Colon (tissue), 2 donors: ENCODE results near the gene B3GALNT2.
"Not testable (repeated sequence)": the region's sequence is repeated elsewhere in the genome, so short reads cannot be mapped to it uniquely, and the experiment has no call there.

Experiments
- FAIRE-seq: peaks from 2 replicates; lab custom pipeline; 2012; peaks lifted over from hg19 to GRCh38; lab: Jason Lieb, UNC
- donor health status: control.
- donor health status: control.

The B3GALNT2 gene

DNA sequence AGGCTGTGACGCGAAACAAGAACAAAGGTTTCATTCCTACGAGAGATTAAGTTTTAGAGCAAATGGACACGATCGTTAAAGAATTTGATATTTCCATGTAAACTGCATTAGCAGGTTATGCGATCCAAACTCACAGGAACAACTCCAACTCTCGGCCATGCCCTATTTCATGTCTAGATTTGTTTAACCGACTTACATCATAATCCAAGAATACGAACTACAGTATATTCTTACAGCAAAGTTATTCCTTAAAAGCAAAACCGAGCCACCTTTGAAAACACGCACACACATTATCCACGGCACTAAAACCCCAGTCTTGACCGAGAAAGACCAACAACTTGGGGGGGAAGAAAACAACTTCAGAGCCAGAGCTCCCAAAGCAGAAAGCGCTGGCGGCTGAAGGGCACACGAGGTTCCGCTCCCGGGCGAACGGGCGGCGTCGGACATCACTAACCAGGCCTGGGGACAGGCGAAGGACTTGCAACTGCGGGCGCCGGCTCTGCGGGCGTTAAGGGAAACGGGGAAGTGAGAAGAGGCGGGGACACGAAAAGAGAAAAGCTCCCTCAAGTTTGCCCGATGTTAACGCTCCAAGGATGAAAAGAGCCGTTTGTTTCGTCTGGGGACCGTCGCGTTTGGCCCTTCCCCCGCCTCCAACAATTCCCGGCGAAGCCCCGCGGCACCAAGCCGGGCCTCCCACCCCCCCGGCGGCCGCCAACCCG lies 690 bp downstream of the B3GALNT2 start:
- FAIRE-seq, result no peak

DNA sequence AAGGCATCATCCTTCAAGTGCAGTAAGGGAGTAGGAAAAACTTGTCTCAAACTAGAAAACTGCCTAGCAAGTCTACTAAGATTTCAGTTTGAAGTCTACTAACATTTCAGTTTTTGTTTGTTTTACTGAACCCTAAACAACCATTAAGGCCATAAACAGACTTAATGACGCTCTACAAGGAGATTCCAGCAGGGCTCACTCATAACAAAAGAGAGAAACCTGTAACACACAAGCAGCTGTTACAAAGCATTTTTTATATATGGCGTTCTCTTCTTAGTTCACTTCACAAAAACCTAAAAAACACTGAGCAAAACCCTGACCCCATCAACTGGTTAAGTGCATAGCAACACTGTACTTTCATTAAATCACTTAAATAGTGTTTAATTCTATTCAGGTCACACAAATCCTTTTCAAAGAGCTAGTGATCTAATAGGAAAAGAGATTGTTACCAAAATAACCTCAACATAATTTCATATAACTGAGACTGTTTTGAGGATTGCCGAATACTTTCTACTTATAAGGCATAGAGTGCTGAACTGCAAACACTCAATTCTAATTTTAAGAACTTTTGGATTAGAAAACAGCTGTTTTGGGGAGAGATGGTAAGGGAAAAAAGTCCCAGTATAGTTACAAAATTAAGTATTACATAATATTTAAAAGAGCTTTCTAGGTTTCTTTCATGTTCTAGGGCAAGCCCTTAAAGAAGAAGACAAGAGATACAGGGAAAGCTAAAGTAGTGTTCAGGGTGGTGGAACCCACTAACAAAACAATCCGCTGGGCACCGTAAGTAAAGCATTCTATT lies 1.4 kb downstream of the B3GALNT2 start:
- FAIRE-seq, result no peak

DNA sequence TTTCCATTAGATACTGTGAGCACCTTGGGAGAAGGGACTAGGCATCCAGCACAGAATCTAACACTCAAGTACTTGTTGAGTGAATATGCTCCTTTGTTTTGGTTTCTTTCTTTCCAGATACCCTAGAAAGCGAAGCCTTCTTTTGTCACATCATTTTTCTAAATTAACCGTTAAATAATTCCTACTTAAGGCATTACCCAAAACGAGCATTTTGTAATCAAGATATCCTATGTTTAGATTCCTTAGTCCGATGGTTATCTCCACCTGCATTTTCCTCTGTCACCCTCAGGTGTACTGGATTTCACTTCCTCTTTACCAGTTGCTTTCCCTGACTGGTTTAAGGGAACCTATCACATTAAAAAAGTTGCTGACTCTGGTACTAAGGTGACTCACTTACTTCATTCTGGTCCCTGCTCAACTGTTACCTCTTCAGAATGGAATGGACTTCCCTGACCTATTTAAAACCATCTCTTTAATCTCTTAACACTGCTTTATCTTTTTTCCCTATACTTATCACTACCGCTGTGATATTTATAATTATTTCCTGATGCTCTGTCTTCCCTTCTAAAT lies 3.2 kb downstream of the B3GALNT2 start:
- FAIRE-seq, result no peak

DNA sequence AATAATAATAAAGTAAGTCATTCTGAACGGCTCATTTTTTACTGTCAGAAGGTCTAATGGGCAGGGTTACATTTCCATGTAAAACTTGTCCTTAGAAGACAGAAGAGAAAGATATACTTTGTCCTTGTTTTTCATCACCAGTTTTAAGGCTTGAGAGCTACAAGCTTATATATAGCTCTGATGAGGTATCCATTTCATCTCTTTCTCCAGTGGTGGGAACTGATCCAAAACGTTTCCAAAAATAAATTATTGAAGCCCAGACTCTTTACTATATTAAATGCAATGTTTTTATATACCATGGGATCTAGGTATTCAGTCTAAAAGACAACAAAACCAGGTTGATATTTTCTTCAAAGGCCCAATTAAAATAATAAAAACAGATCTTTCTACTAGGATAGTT lies 8.7 kb downstream of the B3GALNT2 start:
- FAIRE-seq, result no peak

DNA sequence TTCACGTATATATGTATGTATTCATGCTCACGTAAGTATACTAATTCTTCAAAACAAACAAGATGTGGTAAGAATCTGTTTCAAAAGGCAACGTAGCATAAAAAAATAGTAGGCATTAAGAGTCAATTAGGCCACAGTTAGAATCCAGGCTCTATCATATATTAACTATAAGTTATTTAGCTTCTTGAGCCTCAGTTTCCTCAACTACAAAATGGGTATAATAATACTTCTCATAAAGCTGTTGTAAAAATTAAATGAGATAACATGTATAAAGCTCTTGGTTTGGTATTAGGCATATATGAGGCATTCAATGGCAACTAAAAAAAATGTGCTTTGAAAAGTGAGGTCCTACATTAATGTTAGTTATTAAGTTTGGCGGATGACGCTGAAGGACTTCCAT lies 9.2 kb downstream of the B3GALNT2 start:
- no peak for FAIRE-seq

DNA sequence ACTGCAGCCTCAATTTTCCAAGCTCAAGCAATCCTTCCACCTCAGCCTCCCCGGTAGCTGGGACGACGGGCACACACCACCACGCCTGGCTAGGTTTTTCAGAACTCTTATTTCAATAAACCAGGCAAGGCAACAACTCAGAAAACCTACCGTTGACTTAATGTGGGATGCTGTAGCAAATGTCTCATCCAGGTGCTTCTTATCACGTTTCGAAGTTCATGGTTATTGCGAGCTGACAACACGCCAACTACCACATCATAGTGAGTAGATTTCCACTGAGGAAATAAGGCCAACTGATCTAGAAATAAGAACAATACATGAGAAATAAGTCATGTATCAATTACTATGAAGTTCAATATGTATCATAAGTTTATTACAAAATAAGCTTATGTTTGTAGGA lies 9.7 kb downstream of the B3GALNT2 start:
- FAIRE-seq, result no peak

DNA sequence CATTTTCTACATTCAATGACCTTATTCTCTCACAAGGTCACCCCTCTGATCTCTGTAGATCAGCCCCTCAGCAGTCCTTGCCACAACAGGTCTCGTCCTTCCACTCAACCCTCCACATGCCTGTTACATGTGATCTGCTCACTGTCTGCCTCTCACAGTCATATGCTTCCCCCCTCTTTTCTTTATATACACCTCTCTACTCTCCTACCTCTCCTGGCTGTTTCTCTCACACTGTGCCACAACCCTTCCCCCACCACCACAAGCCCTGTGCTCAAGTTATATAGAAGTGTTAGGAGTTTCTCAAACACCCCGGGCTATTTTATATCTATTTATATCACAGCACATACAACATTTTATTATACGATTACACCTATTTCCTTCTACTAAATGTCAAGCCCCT lies 12.6 kb downstream of the B3GALNT2 start:
- FAIRE-seq, result no peak

DNA sequence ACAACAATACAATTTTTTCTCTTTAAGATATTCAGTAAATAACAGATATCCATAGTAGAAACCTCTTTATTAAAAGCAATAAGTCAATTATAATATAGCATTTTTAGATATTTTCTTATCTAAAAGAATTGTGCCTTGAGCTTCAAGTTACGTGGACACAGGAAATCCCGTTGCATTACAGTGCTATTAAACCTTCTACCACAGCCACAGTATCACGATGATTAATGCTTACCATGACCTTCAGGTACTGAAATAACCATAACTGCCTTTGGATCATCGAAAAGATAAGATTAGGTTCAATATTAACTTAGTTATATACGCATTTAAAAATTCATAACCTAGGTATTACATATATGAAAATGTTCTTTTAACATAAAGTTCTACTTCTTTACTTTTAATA lies 17.9 kb downstream of the B3GALNT2 start:
- FAIRE-seq, result no peak

DNA sequence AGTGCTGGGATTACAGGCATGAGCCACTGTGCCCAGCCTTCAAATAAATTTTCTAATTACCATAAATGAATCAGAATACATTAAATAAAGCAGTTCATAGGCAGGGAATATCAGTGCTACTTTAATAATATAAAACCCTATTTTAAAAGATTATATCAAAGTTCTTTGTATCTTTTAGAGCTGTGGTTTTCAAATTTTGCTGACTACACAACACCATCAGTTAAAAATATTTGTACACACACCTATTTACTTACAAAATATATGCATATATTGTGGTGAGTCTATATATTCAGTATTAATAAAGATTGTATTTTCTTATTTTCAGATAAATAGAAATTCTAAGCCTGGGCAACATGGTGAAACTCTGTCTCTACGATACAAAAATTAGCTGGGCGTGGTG lies 18.7 kb downstream of the B3GALNT2 start:
- FAIRE-seq, result no peak

DNA sequence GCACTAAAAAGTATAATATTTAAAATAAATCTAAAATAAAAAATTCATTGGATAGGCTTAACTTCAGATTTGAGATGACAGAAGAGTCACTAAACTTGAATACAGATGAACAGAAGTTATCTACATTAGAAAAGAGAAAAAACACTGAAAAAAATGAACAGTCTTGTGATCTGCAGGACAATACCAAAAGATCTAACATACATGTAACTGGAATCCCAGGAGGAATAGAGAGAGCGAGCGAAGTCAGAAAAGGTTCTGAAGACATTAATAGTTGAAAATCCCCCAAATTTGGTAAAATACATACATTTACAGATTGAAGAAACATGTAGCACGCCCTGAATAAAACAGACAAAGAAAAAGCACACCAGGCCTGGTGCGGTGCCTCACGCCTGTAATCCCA lies 21.2 kb downstream of the B3GALNT2 start:
- FAIRE-seq, result no peak

DNA sequence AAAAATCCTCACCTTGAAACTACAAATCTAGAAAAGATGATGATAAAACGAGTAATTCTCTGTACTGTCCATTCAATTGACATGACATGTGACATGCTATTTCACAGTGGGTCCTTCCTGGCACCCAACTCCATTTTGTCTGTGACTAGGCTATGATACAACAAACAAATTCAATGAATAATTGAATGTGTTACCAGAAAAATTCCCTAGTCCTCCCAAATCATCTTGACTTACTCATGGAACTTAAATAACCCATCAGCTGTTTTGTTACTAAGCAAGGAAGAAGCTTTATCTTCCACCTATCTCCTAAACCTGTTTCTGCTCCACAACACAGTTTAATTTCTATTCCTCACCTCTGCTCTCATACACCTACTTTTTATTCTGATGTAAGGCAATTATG lies 30.4 kb downstream of the B3GALNT2 start:
- no peak for FAIRE-seq

DNA sequence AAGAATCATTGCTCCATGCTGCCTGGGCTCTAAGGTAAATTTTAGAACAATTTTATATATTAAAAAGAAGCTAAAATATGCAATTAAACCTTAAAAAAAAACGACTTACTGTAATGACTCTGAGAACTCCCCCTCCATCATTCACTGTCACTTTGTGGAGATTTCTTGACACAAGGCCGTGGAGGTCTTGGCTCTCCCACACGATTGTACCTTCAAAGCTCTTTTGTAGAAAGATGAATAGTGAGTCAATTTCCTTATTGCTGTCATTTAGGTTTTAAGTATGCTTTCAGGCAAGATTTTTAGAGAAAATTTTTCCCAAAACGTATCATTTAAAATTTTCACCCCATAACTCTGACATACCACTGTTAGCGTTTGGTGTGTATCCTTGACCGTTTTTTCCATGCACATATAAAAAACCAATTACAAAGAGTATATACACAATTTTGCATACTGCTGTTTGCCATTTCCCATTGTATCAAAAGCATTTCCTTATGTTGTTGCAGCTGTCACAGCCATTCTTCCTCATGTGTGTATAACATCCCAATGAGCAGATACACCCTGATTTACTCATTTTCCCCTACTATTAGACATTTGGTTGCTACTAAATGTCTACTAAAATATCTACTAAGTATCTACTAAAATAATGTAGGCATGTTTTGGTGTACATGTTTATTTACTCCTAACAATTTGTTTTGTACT lies 33.4 kb downstream of the B3GALNT2 start:
- FAIRE-seq, result no peak

DNA sequence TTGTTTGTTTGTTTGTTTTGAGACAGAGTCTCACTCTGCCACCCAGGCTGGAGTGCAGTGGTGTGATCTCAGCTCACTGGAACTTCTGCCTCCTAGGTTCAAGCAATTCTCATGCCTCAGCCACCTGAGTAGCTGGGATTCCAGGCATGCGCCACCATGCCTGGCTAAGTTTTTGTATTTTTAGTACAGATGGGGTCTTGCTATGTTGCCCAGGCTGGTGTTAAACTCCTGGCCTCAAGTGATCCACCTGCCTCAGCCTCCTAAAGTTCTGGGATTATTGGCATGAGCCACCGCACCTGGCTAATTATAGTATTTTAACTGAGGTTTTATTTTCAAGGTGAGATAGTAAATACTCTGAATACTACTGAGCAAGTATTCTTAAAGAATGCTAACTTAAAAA lies 34.4 kb downstream of the B3GALNT2 start:
- not testable (repeated sequence) for FAIRE-seq

DNA sequence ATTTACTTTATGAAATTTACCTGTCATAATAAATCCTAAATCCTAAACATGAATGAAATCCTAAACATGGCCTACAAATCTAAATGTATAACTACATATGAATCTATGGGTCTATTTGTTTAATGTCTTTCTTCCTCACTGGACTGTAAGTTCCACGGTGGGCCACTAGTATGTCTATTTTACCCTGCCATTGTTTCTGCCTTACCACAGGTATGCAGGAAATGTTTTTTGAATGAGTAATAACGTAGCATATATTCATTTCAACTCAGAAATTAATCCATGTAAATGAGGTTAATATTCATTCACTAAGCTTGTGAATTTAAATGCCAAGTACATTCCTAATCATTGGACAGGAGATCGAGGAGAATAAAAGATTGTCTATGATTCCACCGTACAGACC lies 35.3 kb downstream of the B3GALNT2 start:
- FAIRE-seq, result no peak

DNA sequence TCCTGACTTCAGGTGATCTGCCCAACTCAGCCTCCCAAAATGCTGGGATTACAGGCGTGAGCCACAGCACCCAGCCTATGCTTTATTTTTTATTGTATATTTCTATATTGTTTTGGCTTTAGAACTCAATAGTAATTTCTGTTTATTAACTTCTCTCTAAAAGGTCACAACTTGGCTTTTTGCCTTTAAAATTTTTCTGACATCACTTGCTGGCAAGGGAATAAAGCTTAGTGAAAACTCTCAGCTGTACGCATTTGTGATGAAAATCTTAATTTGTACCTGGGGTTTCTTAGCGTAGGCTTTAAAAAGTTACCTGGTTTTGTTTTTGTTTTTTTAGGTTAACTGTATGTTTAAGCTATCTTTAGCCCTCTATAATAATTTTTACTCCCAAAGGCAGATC lies 36.2 kb downstream of the B3GALNT2 start:
- no peak for FAIRE-seq

DNA sequence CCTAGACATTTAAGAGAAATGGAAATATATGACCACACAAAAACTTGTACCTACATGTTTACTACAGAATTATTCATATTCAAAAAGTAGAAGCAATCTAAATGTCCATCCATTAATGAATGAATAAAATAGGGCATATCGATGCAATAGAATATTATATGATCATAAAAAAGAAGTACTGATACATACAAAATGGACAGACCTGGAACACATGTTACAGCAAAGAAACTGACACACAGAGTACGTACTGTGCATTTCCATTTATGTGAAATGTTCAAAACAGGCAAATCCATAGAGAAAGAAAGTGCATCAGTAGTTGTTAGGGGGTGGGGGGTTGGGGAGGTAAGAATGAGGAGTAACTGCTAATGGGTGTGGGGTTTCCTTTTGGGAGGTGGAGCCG lies 39.2 kb downstream of the B3GALNT2 start:
- FAIRE-seq, result no peak

DNA sequence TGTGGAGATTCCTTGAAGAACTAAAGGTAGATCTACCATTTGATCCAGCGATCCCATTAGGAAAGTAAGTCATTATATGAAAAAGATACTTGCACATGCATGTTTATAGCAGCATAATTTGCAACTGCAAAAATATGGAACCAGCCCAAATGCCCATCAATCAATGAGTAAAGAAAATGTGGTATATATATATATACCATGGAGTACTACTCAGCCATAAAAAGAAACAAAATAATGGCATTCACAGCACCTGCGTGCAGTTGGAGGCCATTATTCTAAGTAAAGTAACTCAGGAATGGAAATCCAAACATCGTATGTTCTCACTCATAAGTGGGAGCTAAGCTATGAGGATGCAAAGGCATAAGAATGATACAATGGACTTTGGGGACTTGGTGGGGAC lies 41.4 kb downstream of the B3GALNT2 start:
- not testable (repeated sequence) for FAIRE-seq

DNA sequence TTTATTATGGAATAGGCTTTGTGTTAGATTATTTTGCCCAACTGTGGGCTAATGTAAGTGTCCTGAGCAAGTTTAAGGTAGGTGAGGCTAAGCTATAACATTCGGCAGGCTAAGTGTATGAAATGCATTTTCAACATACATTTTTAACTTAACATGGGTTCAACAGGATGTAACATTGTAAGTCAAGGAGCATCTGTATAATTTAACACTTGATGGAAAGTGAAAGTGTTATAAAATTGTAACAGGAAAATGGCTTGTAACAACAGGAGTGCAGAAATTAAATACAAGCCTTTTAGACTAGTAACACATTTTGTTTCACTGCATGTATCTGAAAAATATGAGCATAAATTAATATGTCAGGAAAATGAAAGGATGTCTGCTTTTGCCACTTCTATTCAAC lies 42.3 kb downstream of the B3GALNT2 start:
- FAIRE-seq, result no peak

DNA sequence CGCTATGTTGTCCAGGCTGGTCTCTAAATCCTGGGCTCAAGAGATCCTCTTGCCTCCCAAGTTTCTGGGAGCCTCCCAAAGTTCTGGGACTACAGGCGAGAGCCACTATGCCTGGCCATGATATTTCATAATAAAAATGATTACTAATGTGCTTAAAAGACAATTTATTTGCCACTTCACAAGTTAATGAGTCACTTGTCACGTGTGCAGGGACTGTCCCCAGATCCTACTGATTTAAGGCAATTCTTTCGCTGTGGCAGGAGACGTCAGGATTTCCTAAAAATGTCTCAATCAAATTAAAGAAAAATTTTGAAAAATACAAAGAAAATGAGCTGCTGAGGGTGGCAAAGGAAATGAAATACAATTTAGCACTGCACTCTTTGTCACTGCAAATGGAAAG lies 43.5 kb downstream of the B3GALNT2 start:
- no peak for FAIRE-seq

DNA sequence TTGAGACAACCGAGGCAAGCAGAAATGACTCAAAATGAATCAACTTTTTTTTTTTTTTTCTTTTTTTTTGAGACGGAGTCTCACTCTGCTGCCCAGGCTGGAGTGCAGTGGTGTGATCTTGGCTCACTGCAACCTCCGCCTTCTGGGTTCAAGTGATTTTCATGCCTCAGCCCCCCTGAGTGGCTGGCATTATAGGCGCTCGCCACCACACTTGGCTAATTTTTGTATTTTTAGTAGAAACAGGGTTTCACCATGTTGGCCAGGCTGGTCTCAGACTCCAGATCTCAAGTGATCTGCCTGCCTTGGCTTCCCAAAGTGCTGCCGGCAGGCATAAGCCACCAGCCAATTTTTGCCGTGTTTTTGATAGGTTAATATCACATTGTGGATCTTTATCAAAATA lies 46.4 kb downstream of the B3GALNT2 start:
- FAIRE-seq, result not testable (repeated sequence)

DNA sequence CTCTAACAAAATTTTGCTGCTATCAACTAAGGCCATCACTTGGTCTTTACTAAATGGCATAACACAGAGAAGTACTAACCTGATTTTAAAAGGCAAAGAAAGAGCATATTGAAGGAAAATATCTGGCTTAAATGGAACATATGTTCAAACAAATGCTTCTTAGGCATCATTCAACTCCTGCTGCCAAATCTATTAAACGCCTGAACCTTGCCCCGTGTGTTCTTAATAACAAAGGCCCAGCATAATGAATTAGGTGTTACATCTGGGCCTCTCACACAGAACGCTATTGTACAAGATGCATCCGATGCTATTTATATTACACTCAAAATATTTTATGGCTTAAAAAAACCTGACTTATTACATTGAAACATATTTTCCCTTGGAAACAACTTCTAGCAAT lies 48.4 kb downstream of the B3GALNT2 start:
- no peak for FAIRE-seq

DNA sequence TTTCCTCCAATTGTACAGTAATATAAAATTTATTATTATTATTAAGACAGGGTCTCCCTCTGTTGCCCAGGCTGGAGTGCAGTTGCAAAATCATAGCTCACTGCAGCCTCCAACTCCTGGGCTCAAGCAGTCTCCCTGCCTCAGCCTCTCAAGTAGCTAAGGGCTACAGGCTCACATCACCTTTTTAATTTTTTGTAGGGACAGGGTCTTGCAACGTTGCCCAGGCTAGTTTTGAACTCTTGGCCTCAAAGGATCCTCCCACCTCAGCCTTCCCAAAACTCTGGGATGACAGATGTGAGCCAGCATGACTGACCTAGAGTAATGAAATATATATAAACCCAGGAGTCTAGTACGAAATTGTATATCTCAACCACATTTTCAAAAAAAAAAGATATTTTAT lies 49.2 kb downstream of the B3GALNT2 start:
- no peak for FAIRE-seq

DNA sequence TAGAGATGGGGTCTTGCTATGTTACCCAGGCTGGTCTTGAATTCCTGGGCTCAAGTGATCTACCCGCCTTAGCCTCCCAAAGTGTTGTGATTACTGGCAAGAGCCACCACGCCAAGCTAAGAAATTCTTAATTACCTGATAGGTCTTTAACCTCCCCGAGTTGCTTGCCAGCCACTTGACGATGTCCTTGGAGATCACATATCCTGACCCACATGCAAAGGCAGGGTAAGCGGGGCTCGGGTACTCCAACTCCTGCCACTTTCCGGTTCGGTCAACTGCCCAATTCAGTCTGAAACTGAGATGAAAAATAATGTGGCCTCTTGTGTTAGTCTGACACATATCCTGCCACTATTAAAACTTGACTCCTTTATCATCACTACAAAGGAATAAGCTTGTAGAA lies 50.2 kb downstream of the B3GALNT2 start:
- no peak for FAIRE-seq
